ENCODE results near the gene MDM4.

Gene MDM4, protein sequence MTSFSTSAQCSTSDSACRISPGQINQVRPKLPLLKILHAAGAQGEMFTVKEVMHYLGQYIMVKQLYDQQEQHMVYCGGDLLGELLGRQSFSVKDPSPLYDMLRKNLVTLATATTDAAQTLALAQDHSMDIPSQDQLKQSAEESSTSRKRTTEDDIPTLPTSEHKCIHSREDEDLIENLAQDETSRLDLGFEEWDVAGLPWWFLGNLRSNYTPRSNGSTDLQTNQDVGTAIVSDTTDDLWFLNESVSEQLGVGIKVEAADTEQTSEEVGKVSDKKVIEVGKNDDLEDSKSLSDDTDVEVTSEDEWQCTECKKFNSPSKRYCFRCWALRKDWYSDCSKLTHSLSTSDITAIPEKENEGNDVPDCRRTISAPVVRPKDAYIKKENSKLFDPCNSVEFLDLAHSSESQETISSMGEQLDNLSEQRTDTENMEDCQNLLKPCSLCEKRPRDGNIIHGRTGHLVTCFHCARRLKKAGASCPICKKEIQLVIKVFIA

DNA sequence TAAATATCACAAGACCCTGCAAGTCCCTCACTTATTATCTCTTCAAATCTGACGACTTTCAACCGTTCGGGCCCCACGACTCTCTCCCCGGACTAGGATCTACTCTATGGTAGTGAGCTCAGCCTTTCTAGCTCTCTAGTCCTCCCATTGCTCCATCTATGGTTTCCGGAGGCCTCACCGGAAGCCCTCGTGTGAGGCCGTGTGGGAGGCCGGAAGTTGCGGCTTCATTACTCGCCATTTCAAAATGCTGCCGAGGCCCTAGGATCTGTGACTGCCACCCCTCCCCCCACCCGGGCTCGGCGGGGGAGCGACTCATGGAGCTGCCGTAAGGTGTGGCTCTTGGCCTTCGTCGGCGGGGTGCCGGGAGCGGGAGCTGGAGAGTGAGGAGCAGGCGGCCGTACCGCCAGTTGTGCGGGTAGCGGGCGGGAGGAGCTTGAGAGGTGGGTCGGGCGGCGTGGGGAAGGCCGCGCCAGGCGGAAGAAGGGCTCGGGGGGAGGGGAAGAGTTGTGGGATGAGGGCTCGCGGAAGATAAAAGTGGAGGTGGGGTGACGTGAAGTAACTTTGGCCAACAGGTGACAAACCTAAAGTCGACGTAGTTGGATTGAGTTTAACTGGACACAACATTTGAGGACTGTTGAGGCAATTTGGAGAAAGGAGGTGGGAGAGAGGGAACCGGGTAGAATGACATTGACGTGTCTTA is at the start of gene MDM4:
Gene MDM4 (plus strand): TSS at position 227 of the 700 bp plus-strand sequence. CDS start 9,113 bp downstream, outside the sequence.
- peaks cover 49% of the 10 kb centered on the region for H3K4me1 Mint-ChIP-seq (ENCODE audit: low read depth)
- no peak within 1 kb of the TSS for H3K4me3 Mint-ChIP-seq
- DNase-seq (ENCODE audit: low spot score): peak; percentile 96
- H3K27ac Mint-ChIP-seq: no peak within 1 kb of the TSS
- H3K27me3 Mint-ChIP-seq (ENCODE audit: low read depth): no peaks in the 10 kb centered on the region
- peaks cover 25% of the 10 kb centered on the region for H3K36me3 Mint-ChIP-seq (ENCODE audit: low read depth)
- H3K9me3 Mint-ChIP-seq: no peaks in the 10 kb centered on the region

- H3K4me3 Mint-ChIP-seq: no peak overlapping the region
- H3K4me1 Mint-ChIP-seq (ENCODE audit: low read depth): peaks cover 31% of the 10 kb centered on the region
- H3K27ac Mint-ChIP-seq: peak overlapping the region; percentile 13
Observed at GRCh38 chr1:204466416-204467405, 49.5 kb upstream of the MDM4 start.

DNA sequence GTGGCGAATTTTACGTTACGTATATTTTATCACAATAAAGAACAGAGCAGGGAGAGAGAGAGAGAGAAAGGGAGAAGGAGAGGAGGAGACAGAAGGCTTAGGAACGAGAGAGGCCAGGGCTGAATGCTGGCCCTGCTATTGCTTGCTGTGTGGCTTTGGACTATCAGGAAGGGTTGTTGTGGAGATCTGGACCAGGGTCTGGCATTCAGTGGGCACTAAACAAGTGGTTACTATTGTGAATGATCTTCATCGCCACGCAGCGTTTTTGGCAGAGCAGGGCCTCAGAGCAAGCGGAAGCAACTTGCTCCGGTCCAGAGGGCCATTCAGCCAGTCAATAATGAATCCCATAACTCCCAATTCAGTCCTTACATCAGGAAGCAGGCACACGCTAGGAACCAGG is 48.0 kb upstream of the MDM4 start:
- no peaks in the 10 kb centered on the region for H3K27me3 Mint-ChIP-seq (ENCODE audit: low read depth)
- H3K27ac Mint-ChIP-seq: no peak overlapping the region
- DNase-seq (ENCODE audit: low spot score): no peak
- peaks cover 21% of the 10 kb centered on the region for H3K4me1 Mint-ChIP-seq (ENCODE audit: low read depth)
- H3K9me3 Mint-ChIP-seq: no peaks in the 10 kb centered on the region
- H3K36me3 Mint-ChIP-seq (ENCODE audit: low read depth): peaks cover 2% of the 10 kb centered on the region
- no peak overlapping the region for H3K4me3 Mint-ChIP-seq

More at GRCh38 chr1:204466416-204467405, 49.5 kb upstream of the MDM4 start:
- DNase-seq (ENCODE audit: low spot score): no peak
- no peaks in the 10 kb centered on the region for H3K9me3 Mint-ChIP-seq
- no peaks in the 10 kb centered on the region for H3K36me3 Mint-ChIP-seq (ENCODE audit: low read depth)
- no peaks in the 10 kb centered on the region for H3K27me3 Mint-ChIP-seq (ENCODE audit: low read depth)

DNA sequence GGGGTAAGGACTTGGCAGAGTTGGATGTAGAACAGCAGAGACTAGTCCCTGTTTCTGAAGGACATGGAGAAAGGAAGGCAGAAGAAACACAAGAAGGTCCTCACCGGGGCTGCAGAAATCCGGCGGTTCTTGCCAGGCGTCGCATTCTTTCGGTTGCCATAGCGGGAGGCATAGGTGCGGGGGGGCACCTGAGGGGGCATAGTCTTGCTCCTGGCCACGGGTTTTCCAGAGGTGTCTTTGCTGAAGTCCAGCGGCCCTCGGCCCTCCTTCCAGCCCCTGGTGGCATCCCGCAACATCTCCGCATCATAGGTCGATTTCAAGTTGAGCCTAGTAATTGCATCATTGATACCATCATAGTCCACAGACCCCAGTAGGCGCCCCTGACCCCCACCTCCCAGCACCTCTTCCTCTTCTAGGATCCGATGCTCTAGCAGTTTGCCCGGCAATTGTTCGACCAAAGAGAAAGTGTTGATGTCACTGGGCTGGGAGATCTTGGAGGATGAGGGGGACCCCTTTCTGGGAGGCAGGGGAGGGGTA is 47.4 kb upstream of the MDM4 start:
- Mint-ChIP-seq H3K9me3 (no peaks in the 10 kb centered on the region), H3K4me3 (no peak overlapping the region), H3K27me3 (ENCODE audit: low read depth) (no peaks in the 10 kb centered on the region), H3K4me1 (ENCODE audit: low read depth) (peaks cover 16% of the 10 kb centered on the region), H3K27ac (no peak overlapping the region), H3K36me3 (ENCODE audit: low read depth) (peaks cover 2% of the 10 kb centered on the region)
- no peak for DNase-seq (ENCODE audit: low spot score)

- Mint-ChIP-seq H3K36me3 (ENCODE audit: low read depth) (peaks cover 2% of the 10 kb centered on the region), H3K9me3 (no peaks in the 10 kb centered on the region), H3K4me1 (ENCODE audit: low read depth) (peaks cover 12% of the 10 kb centered on the region), H3K4me3 (no peak overlapping the region), H3K27ac (no peak overlapping the region), H3K27me3 (ENCODE audit: low read depth) (no peaks in the 10 kb centered on the region)
- DNase-seq (ENCODE audit: low spot score): no peak
Observed at GRCh38 chr1:204469304-204469703, 46.9 kb upstream of the MDM4 start.

DNA sequence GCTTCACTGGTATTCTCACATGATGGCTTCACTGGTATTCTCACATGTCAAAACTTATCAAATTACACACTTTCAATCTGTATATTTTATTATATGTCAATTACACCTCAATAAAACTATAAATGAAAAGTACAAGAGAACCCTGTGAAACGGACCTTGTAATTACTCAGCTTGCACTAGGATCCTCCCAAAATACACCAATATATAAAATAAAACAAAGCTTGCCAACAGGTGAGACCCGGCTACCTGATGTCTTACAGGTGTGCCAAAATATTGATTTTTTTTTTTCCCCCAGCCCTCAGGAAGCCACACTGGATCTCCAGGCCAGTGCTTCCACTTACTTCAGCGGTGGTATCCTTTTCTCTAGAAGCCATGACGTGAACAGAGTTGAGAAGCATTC is 44.5 kb upstream of the MDM4 start:
- DNase-seq (ENCODE audit: low spot score): no peak
- Mint-ChIP-seq H3K4me3 (no peak overlapping the region), H3K27me3 (ENCODE audit: low read depth) (no peaks in the 10 kb centered on the region), H3K36me3 (ENCODE audit: low read depth) (peaks cover 2% of the 10 kb centered on the region), H3K27ac (no peak overlapping the region), H3K4me1 (ENCODE audit: low read depth) (no peaks in the 10 kb centered on the region), H3K9me3 (no peaks in the 10 kb centered on the region)

DNA sequence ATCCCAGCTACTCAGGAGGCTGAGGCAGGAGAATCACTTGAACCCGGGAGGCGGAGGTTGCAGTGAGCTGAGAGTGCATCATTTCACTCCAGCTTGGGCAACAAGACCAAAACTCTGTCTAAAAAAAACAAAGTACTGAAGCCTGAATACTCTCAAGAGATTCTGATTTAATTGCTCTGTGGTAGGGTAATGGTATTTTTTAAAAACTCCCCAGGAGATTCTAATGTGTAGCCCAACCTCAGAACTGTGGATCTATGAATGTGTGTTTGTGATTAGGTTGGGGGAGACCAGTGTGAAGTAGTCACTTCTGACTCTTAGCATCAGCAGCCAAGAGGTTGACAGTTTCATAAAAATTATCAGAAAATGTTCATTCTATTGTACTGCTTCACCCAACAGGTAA is 43.5 kb upstream of the MDM4 start:
- H3K9me3 Mint-ChIP-seq: no peaks in the 10 kb centered on the region
- no peak overlapping the region for H3K27ac Mint-ChIP-seq
- H3K36me3 Mint-ChIP-seq (ENCODE audit: low read depth): peaks cover 2% of the 10 kb centered on the region
- H3K27me3 Mint-ChIP-seq (ENCODE audit: low read depth): no peaks in the 10 kb centered on the region
- no peak for DNase-seq (ENCODE audit: low spot score)
- H3K4me1 Mint-ChIP-seq (ENCODE audit: low read depth): no peaks in the 10 kb centered on the region
- H3K4me3 Mint-ChIP-seq: no peak overlapping the region

GRCh38 chr1:204473400-204473965 is 42.7 kb upstream of the MDM4 start:
- no peaks in the 10 kb centered on the region for H3K27me3 Mint-ChIP-seq (ENCODE audit: low read depth)
- H3K27ac Mint-ChIP-seq: no peak overlapping the region
- no peaks in the 10 kb centered on the region for H3K4me1 Mint-ChIP-seq (ENCODE audit: low read depth)
- H3K36me3 Mint-ChIP-seq (ENCODE audit: low read depth): peaks cover 2% of the 10 kb centered on the region
- no peaks in the 10 kb centered on the region for H3K9me3 Mint-ChIP-seq
- no peak for DNase-seq (ENCODE audit: low spot score)
- no peak overlapping the region for H3K4me3 Mint-ChIP-seq

DNA sequence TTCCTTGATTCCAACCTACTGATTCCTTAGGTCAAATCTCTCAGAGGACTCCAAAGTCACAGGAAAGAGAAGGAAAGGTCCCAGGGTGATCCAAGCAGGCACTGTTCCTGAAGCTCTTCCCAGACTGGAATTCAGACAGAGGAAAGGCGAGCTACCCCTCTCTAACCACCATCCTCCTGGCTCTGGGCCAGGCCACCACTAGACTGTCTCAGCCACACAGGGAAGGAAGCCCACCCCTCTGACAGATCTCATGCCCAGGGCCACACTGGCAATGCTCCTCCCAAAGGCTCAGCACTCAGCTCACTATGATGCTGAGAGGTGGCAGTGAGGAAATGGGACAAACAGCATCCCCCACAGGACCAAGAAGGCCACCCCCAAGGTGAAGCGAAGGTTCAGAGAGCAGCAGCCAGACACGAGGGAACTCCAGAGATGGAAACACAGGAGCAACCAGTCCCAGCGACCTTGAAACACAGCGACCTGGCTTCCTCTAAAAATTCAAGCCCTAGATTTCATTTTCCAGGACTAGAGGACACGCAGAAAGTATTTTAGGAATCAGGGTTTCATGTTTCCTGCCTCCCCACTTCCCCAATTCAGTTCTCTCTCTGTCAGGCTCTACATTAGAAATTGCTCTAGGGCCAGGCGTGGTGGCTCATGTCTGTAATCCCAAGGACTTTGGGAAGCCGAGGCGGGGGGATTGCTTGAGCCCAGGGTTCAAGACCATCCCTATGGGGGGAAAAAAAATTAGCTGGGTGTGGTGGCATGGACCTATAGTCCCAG is 40.4 kb upstream of the MDM4 start:
- Mint-ChIP-seq H3K27me3 (ENCODE audit: low read depth) (no peaks in the 10 kb centered on the region), H3K4me1 (ENCODE audit: low read depth) (peaks cover 6% of the 10 kb centered on the region)
- no peak for DNase-seq (ENCODE audit: low spot score)

DNA sequence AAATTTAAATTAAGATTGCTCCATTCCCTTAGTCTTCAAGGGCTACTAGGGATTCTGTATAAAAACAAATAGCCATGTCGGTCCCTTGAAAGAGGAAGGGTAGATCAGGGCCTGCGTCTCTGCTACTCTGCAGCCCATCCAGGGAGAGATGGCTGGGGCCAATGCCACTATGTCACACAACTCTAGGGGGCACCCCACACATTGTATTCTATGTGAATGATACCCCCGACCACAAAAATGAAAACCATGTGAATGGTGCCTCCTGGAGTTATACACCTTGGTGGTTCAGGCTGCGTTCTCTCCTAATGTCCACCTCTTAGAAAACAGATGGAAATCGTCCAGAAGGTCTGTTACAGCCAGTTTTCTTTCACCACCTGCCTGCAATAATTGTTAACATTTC is 39.6 kb upstream of the MDM4 start:
- Mint-ChIP-seq H3K9me3 (no peaks in the 10 kb centered on the region), H3K27me3 (ENCODE audit: low read depth) (no peaks in the 10 kb centered on the region), H3K36me3 (ENCODE audit: low read depth) (peaks cover 2% of the 10 kb centered on the region), H3K27ac (no peak overlapping the region), H3K4me1 (ENCODE audit: low read depth) (peaks cover 6% of the 10 kb centered on the region), H3K4me3 (no peak overlapping the region)
- no peak for DNase-seq (ENCODE audit: low spot score)

More for the DNA sequence above, 40.4 kb upstream of the MDM4 start:
- Mint-ChIP-seq H3K36me3 (ENCODE audit: low read depth) (peaks cover 2% of the 10 kb centered on the region), H3K4me3 (no peak overlapping the region), H3K9me3 (no peaks in the 10 kb centered on the region), H3K27ac (no peak overlapping the region)

- H3K36me3 Mint-ChIP-seq (ENCODE audit: low read depth): peaks cover 2% of the 10 kb centered on the region
- no peak overlapping the region for H3K4me3 Mint-ChIP-seq
- H3K4me1 Mint-ChIP-seq (ENCODE audit: low read depth): peaks cover 6% of the 10 kb centered on the region
- H3K9me3 Mint-ChIP-seq: no peaks in the 10 kb centered on the region
- no peak overlapping the region for H3K27ac Mint-ChIP-seq
- no peaks in the 10 kb centered on the region for H3K27me3 Mint-ChIP-seq (ENCODE audit: low read depth)
- no peak for DNase-seq (ENCODE audit: low spot score)
Observed at GRCh38 chr1:204477036-204477740, 39.0 kb upstream of the MDM4 start.

Measured in T-helper 2 cell treated with Interferon-gamma antibody and Interleukin-4, amounts not matched to agents 5 μg/mL and 100 μg/mL, for 36 hours (primary cell).